Activated CD8-positive, alpha-beta memory T cell treated with anti-CD3 and anti-CD28 coated beads, Interleukin-2, amount 50 U/mL, for 24 hours (primary cell): ENCODE measurements around the gene TMC6.
"Not testable (repeated sequence)": the region's sequence is repeated elsewhere in the genome, so short reads cannot be mapped to it uniquely, and the experiment has no call there.

Experiments
- DNase-seq: peaks from one replicate; pipeline ENCODE4 v3.0.0-alpha.2; 2020; ENCODE audit errors: extremely low read depth

TMC6 gene

GRCh38 chr17:78124836-78125137, 3.8 kb downstream of the TMC6 start:
- no peak for DNase-seq

- DNase-seq: no peak
These were observed 4.3 kb downstream of the TMC6 start for GRCh38 chr17:78124081-78124835.

- DNase-seq: no peak
These were observed 5.2 kb downstream of the TMC6 start for GRCh38 chr17:78123258-78123929.

- DNase-seq: no peak
These were observed 5.7 kb downstream of the TMC6 start for GRCh38 chr17:78122931-78123249.

- no peak for DNase-seq
These were observed 6.2 kb downstream of the TMC6 start for GRCh38 chr17:78122216-78122930.

- DNase-seq: no peak
These were observed 6.7 kb downstream of the TMC6 start for GRCh38 chr17:78121801-78122215.

- DNase-seq: no peak
These were observed 7.4 kb downstream of the TMC6 start for GRCh38 chr17:78120971-78121800.

- DNase-seq: no peak
These were observed 8.0 kb downstream of the TMC6 start for GRCh38 chr17:78120537-78120936.

GRCh38 chr17:78118801-78119241, 9.7 kb downstream of the TMC6 start:
- DNase-seq: no peak

GRCh38 chr17:78117027-78117981, 11.3 kb downstream of the TMC6 start:
- DNase-seq: no peak

GRCh38 chr17:78116411-78116810, 12.1 kb downstream of the TMC6 start:
- DNase-seq: no peak

- DNase-seq: not testable (repeated sequence)
These were observed 12.8 kb downstream of the TMC6 start for GRCh38 chr17:78115803-78116202.

GRCh38 chr17:78114831-78115723, 13.5 kb downstream of the TMC6 start:
- no peak for DNase-seq

GRCh38 chr17:78113804-78114785, 14.5 kb downstream of the TMC6 start:
- DNase-seq: no peak

- DNase-seq: no peak
These were observed 15.8 kb downstream of the TMC6 start for GRCh38 chr17:78112518-78113471.

- no peak for DNase-seq
These were observed 16.6 kb downstream of the TMC6 start for GRCh38 chr17:78111727-78112517.
